Stimulated activated CD8-positive, alpha-beta memory T cell treated with anti-CD3 and anti-CD28 coated beads, Interleukin-2, amount 100 ng/mL, for 48 hours (primary cell): ENCODE measurements around the gene IFNL3.
"Not testable (repeated sequence)": the region's sequence is repeated elsewhere in the genome, so short reads cannot be mapped to it uniquely, and the experiment has no call there.

Experiments used
- DNase-seq, 2 donors: peaks; one replicate each; pipeline ENCODE4 v3.0.0-alpha.2; 2020; ENCODE audit warnings: low read depth in 2 of 2

IFNL3 gene

GRCh38 chr19:39244410-39245100 is at the start of gene IFNL3:
IFNL3 (minus strand) TSS chr19:39245006; CDS start chr19:39244967, 39 bp downstream.
- not testable (repeated sequence) for DNase-seq

GRCh38 chr19:39293394-39293793 is 48.6 kb upstream of the IFNL3 start:
- DNase-seq = no peak

DNA sequence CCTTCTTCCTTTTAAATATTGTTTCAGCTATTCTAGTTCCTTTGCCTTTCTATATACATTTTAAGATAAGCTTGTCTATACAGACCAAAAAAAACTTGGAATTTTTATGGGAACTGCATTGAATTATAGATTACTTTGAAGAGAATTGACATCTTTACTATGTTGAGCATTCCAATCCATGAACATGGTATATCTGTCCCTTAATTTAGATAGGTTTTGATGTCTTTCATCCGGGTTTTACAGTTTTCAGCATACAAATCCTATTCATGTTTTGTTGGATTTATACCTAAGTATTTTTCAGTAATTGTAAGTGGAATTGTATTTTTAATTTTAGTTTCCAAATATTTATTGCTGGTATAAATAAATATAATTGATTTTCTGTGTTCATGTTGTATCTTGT is 39.2 kb upstream of the IFNL3 start:
- DNase-seq = no peak

GRCh38 chr19:39282021-39282420 is 37.2 kb upstream of the IFNL3 start:
- DNase-seq = no peak

DNA sequence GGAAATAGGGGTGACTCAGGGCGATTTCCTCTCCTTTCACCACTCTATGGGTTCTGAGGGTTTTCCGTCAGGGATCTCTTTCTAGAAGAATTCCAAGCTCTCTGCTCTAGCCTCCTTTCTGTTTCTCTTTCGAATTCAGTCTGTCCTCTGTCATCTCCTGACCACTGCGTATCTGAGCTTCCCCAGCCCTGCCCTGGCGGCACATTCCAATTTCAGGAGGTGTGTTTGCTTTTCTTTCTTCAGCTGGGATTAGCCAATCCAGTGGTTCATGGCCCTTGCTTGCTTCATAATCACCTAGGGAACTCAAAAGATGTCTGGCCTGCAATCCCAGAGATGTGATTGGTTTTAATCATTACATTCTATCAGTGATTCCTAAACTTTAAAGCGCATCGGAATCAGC is 32.8 kb upstream of the IFNL3 start:
- no peak for DNase-seq

- no peak for DNase-seq
Observed at GRCh38 chr19:39276740-39277139, 31.9 kb upstream of the IFNL3 start.

- no peak for DNase-seq
Observed at GRCh38 chr19:39275578-39275977, 30.8 kb upstream of the IFNL3 start.

DNA sequence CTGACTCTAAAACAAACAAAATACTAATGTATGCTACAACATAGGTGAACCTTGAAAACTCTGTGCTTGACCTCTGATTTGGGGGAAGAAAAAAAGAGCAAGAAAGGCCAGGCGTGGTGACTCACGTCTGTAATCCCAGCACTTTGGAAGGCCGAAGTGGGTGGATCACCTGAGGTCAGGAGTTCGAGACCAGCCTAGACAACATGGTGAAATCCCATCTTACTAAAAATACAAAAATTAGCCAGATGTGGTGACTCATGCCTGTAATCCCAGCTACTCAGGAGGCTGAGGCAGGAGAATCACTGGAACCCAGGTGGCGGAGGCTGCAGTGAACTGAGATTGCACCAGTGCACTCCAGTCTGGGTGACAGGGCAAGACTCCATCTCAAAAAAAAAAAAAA is 29.1 kb upstream of the IFNL3 start:
- not testable (repeated sequence) for DNase-seq

DNA sequence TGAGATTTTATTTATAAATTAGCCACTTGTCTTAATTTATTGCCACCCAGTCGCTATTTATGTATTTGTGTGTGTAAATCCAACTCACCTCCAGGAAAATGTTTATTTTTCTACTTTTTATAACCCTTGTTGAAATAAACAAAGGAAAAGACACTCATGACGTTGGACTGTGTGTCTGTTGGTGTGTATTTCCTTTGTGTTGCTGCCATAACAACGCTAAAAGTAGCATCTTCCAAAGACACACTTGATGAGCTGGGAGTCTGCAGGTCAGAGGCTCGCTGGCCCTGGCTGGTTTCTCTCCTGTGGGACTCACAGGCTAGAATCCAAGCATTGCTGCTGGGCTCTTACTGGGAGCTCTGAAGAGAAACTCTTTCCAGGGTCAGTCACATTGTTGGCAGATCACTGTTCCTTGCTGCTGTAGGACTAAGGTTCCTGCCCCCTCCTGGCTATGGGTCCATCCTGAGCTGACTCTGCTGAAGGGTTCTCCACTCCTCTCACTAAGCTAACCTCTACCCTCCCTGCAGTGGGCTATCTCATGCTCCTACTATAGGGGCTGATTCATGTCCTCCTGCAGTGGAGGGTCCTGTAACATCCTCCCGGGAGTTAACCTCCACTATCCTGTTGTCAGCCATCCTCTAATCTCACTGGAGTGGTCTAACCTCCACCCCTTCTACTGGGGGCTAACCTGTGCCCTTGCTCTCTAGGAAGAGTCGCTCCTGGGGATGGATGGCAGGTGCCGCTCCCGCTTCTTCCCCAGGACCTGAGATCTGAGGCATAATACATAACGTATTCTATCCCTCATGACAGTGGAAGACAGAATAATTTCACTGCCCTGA is 25.4 kb upstream of the IFNL3 start:
- no peak for DNase-seq

- DNase-seq = not testable (repeated sequence)
Observed at GRCh38 chr19:39269369-39269768, 24.6 kb upstream of the IFNL3 start.

DNA sequence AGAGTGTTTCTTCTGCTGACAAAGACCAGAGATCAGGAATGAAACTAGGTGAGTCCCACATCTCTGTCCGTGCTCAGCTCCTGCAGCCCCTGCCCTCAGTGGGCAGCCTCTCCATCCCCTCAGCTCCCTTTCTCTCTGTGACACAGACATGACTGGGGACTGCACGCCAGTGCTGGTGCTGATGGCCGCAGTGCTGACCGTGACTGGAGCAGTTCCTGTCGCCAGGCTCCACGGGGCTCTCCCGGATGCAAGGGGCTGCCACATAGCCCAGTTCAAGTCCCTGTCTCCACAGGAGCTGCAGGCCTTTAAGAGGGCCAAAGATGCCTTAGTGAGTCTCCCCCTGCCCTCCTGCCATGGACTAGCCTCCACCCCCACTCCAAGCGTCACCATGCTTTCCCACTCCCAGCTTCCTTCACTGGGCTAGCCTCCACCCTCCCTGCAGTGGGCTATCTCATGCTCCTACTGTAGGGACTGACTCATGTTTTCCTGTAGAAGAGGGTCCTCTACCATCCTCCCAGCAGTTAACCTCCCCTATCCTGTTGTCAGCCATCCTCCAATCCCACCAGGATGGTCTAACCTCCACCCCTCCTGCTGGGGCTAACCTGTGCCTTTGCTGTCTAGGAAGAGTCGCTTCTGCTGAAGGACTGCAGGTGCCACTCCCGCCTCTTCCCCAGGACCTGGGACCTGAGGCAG is 23.9 kb upstream of the IFNL3 start:
- not testable (repeated sequence) for DNase-seq

- not testable (repeated sequence) for DNase-seq
Observed at GRCh38 chr19:39268085-39268484, 23.3 kb upstream of the IFNL3 start, which contains the start of gene IFNL2. IFNL2 (plus strand) TSS chr19:39268396; CDS start chr19:39268569, 173 bp downstream.

DNA sequence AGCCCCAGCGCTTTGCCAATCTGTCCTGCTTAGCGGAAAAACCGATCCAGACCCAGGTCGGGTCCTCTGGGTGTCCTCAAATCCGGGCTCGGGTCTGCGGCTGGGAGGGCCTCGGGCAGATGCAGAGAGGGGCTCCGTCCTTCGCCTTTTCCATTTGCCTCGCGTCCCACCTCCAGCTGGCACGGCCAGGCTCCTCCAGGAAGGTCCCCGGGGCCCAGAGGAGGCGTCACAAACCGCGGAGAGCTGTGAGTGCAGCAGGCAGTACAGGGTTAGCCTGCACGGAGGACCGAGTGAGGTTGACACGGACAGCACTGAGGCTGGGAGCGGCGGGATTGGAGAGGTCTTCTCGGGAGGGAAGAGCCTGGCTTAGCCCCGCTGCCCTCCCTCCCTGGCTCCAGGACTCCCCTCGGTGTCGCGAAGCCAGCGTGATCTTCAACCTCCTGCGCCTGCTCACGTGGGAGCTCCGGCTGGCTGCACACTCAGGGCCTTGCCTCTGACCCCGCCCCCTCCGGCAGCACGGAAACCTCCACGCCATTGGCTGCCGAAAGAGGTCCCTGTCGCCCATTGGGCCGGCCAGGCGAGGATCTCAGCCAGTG is 20.6 kb upstream of the IFNL3 start:
- DNase-seq = no peak

GRCh38 chr19:39264306-39265290 is 19.8 kb upstream of the IFNL3 start:
- no peak for DNase-seq

DNA sequence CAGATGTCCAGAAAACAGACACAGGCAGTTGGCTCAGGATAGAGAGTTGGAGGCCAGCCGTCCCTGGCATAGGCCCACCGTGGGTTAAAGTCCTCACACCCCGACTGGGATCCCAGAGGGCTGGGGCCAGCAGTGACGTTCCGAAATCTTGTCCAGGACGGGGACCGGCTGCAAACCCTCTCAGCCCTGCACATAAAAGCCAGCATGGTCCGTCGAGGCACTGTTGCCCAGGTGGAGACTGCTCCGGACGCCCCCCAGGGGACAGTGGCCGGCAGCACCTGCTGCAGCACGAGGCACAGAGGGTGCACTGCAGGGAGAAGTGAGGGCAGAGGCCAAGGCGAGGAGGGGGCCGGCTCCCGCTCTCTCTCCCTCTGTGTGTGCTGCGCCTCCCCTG is 19.1 kb upstream of the IFNL3 start:
- DNase-seq = no peak

- DNase-seq = no peak
Observed at GRCh38 chr19:39262496-39262895, 17.7 kb upstream of the IFNL3 start.

DNA sequence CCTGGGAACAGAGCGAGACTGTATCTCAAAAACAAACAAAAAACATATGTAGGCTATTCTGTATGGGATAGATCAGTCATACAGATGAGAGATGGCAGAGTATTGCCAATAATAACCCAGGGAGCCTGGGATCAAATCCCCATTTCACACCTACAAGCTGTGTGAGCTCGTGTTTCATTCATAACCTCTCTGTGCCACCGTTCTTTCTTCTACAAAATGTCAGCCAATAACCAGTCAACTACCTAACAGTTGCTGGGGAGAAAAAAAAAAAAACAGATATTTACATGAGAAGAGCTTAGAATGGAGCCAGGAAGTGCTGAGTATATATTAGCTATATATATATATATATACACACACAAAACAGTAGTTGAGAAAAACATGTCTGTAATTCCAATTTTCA is 16.9 kb upstream of the IFNL3 start:
- no peak for DNase-seq

GRCh38 chr19:39257227-39257626 is 12.4 kb upstream of the IFNL3 start:
- no peak for DNase-seq

DNA sequence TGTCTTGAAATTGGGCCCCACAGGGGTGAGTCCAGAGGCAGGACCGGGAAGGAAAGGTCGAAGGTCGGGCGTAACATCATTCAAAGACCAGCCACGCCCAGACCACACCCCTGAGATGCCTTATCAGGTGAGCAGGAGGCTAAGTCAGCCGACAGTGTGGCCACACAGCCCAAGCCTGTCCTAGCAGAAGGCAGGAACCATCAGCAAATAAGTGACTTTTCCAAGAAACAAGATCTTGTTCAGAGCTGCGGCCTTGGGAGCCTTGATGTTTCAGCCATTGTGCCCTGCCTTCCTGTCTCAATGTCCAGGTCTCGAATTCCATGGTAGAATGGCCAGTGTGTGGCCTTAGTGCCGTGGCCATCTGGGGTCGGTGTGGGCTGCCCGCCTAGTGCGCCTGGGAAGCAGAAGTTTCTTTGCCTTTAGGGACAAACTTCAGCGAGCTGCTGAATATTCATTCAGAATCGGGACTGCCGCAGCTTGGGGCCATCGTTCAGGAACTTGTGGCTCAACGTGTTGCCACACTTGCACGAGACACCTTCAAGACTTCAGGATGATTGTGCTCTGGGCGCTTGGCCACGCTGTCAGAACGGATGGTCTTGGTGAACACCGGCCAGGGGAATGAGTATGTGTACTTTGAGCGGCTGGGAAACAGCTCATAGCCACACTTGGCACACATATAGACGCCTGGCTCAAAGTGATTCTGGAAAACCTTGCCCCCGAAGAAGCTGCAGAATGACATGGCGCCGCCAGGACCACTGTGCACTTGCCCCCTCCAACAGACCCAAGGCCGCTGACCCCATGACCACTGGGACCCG is 9.9 kb upstream of the IFNL3 start:
- no peak for DNase-seq
